IPS-18a (cell line): ENCODE results near the gene ZSCAN1.

Experiments used
- H3K27ac ChIP-seq: one replicate; pipeline ENCODE4 v1.5.1; 2013; ENCODE audit warnings: low read length
- H3K27me3 ChIP-seq: one replicate; pipeline ENCODE4 v1.6.1; 2013; ENCODE audit warnings: mild to moderate bottlenecking, low read length; ENCODE audit not compliant: control insufficient read depth, insufficient read depth
- H3K36me3 ChIP-seq: one replicate; pipeline ENCODE4 v1.6.1; 2013; ENCODE audit warnings: low read depth, low read length; ENCODE audit not compliant: control insufficient read depth
- H3K4me1 ChIP-seq: one replicate; pipeline ENCODE4 v1.6.1; 2013; ENCODE audit warnings: low read depth, low read length; ENCODE audit not compliant: control insufficient read depth
- H3K4me3 ChIP-seq: one replicate; pipeline ENCODE4 v1.5.1; 2013; ENCODE audit warnings: low read length
- H3K9ac ChIP-seq: one replicate; pipeline ENCODE4 v1.6.1; 2013; ENCODE audit warnings: mild to moderate bottlenecking, low read length, moderate library complexity
- H3K9me3 ChIP-seq: one replicate; pipeline ENCODE4 v1.6.1; 2013; ENCODE audit warnings: low read depth, low read length; ENCODE audit not compliant: control insufficient read depth

ZSCAN1 gene

GRCh38 chr19:58010507-58010906 is 23.3 kb upstream of the ZSCAN1 start:
- Histone ChIP-seq H3K9me3 (peaks cover 6% of the 10 kb centered on the region), H3K36me3 (peaks cover 14% of the 10 kb centered on the region), H3K27ac (no peak overlapping the region), H3K9ac (no peak overlapping the region), H3K4me3 (no peak overlapping the region), H3K27me3 (no peaks in the 10 kb centered on the region), H3K4me1 (no peaks in the 10 kb centered on the region)

GRCh38 chr19:58014141-58014540 is 19.7 kb upstream of the ZSCAN1 start:
- no peaks in the 10 kb centered on the region for H3K4me1 ChIP-seq
- no peaks in the 10 kb centered on the region for H3K27me3 ChIP-seq
- H3K4me3 ChIP-seq: no peak overlapping the region
- H3K9ac ChIP-seq: no peak overlapping the region
- no peak overlapping the region for H3K27ac ChIP-seq
- no peaks in the 10 kb centered on the region for H3K36me3 ChIP-seq
- H3K9me3 ChIP-seq: peaks cover 3% of the 10 kb centered on the region

GRCh38 chr19:58020129-58020528 is 13.7 kb upstream of the ZSCAN1 start:
- Histone ChIP-seq H3K36me3 (no peaks in the 10 kb centered on the region), H3K9ac (no peak overlapping the region), H3K4me1 (no peaks in the 10 kb centered on the region), H3K27me3 (no peaks in the 10 kb centered on the region), H3K9me3 (no peaks in the 10 kb centered on the region), H3K27ac (no peak overlapping the region), H3K4me3 (no peak overlapping the region)

GRCh38 chr19:58021541-58022282 is 12.1 kb upstream of the ZSCAN1 start:
- peak overlapping the region; percentile 22 for H3K9ac ChIP-seq
- H3K27ac ChIP-seq: peak overlapping the region; percentile 78
- H3K36me3 ChIP-seq: no peaks in the 10 kb centered on the region
- no peaks in the 10 kb centered on the region for H3K27me3 ChIP-seq
- no peak overlapping the region for H3K4me3 ChIP-seq
- no peaks in the 10 kb centered on the region for H3K4me1 ChIP-seq
- H3K9me3 ChIP-seq: no peaks in the 10 kb centered on the region

GRCh38 chr19:58022283-58022660 is 11.6 kb upstream of the ZSCAN1 start:
- H3K27me3 ChIP-seq: no peaks in the 10 kb centered on the region
- peak overlapping the region; percentile 78 for H3K27ac ChIP-seq
- no peaks in the 10 kb centered on the region for H3K9me3 ChIP-seq
- H3K9ac ChIP-seq: peak overlapping the region; percentile 22
- no peak overlapping the region for H3K4me3 ChIP-seq
- no peaks in the 10 kb centered on the region for H3K4me1 ChIP-seq
- no peaks in the 10 kb centered on the region for H3K36me3 ChIP-seq

- Histone ChIP-seq H3K27ac (no peak overlapping the region), H3K4me1 (no peaks in the 10 kb centered on the region), H3K4me3 (no peak overlapping the region), H3K9me3 (no peaks in the 10 kb centered on the region), H3K27me3 (no peaks in the 10 kb centered on the region), H3K9ac (no peak overlapping the region), H3K36me3 (no peaks in the 10 kb centered on the region)
These were observed 9.2 kb upstream of the ZSCAN1 start for GRCh38 chr19:58024661-58025060.

- Histone ChIP-seq H3K4me3 (peak overlapping the region; percentile 63), H3K4me1 (peaks cover 5% of the 10 kb centered on the region), H3K9ac (peak overlapping the region; percentile 42), H3K27ac (no peak overlapping the region), H3K36me3 (no peaks in the 10 kb centered on the region), H3K27me3 (peaks cover 4% of the 10 kb centered on the region), H3K9me3 (no peaks in the 10 kb centered on the region)
These were observed 610 bp downstream of the ZSCAN1 start for GRCh38 chr19:58034477-58034793.

GRCh38 chr19:58035863-58036262 is 2.0 kb downstream of the ZSCAN1 start:
- H3K27ac ChIP-seq: no peak overlapping the region
- no peaks in the 10 kb centered on the region for H3K9me3 ChIP-seq
- peaks cover 4% of the 10 kb centered on the region for H3K27me3 ChIP-seq
- no peak overlapping the region for H3K9ac ChIP-seq
- H3K4me1 ChIP-seq: peaks cover 5% of the 10 kb centered on the region
- no peak overlapping the region for H3K4me3 ChIP-seq
- H3K36me3 ChIP-seq: no peaks in the 10 kb centered on the region

- peaks cover 6% of the 10 kb centered on the region for H3K27me3 ChIP-seq
- H3K9me3 ChIP-seq: no peaks in the 10 kb centered on the region
- no peaks in the 10 kb centered on the region for H3K36me3 ChIP-seq
- H3K9ac ChIP-seq: peak overlapping the region; percentile 6
- H3K4me3 ChIP-seq: no peak overlapping the region
- no peak overlapping the region for H3K27ac ChIP-seq
- peaks cover 5% of the 10 kb centered on the region for H3K4me1 ChIP-seq
These were observed 4.3 kb downstream of the ZSCAN1 start for GRCh38 chr19:58037927-58038687.

- Histone ChIP-seq H3K9ac (peak overlapping the region; percentile 6), H3K4me3 (no peak overlapping the region), H3K27me3 (peaks cover 6% of the 10 kb centered on the region), H3K9me3 (no peaks in the 10 kb centered on the region), H3K27ac (no peak overlapping the region), H3K4me1 (peaks cover 5% of the 10 kb centered on the region), H3K36me3 (no peaks in the 10 kb centered on the region)
These were observed 4.9 kb downstream of the ZSCAN1 start for GRCh38 chr19:58038688-58039204.

GRCh38 chr19:58040751-58041525 is 7.1 kb downstream of the ZSCAN1 start:
- no peak overlapping the region for H3K9ac ChIP-seq
- H3K27me3 ChIP-seq: peaks cover 6% of the 10 kb centered on the region
- peaks cover 5% of the 10 kb centered on the region for H3K4me1 ChIP-seq
- H3K27ac ChIP-seq: no peak overlapping the region
- no peaks in the 10 kb centered on the region for H3K36me3 ChIP-seq
- no peak overlapping the region for H3K4me3 ChIP-seq
- H3K9me3 ChIP-seq: no peaks in the 10 kb centered on the region
